Breast epithelium (tissue), 3 donors: ENCODE data around the gene NNT.

ENCODE experiments used
- POLR2AphosphoS5 ChIP-seq, 3 donors: sonication (generic); formaldehyde crosslinking; IDR thresholded peaks; one replicate each; pipeline ENCODE4 v1.6.1; 2017; ENCODE audit warnings: antibody characterized with exemption in 3 of 3
- TF ChIP-seq, protein P1 (sequence below), 3 donors: fragments of 450-650 bp; IDR thresholded peaks; one replicate each; pipeline ENCODE4 v1.5.1; 2016 to 2017; ENCODE audit warnings: antibody characterized with exemption in 3 of 3, mild to moderate bottlenecking in 3 of 3, moderate library complexity in 3 of 3

DNA sequence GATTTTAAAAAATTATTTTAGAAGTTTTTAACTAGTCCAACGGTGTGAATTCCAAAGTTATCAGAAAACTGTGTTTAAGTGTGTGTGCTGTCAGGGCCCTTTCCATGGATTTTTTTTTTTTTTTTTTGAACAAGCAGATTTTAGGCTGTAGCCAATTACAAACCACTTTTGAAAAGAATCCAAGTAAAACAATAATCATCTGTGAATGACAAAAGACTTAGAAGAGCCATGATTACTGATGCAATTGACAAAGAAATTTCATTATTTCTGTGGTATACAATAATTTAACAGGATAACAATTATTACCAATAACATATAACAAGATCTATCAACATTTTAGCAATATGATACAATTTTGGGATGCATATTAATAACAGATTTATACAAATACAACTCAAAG is 29.9 kb upstream of the NNT start:
- no peak for TF ChIP-seq POLR2AphosphoS5 (IDR thresholded peaks at IDR 0.05)
- TF ChIP-seq, protein P1, sequence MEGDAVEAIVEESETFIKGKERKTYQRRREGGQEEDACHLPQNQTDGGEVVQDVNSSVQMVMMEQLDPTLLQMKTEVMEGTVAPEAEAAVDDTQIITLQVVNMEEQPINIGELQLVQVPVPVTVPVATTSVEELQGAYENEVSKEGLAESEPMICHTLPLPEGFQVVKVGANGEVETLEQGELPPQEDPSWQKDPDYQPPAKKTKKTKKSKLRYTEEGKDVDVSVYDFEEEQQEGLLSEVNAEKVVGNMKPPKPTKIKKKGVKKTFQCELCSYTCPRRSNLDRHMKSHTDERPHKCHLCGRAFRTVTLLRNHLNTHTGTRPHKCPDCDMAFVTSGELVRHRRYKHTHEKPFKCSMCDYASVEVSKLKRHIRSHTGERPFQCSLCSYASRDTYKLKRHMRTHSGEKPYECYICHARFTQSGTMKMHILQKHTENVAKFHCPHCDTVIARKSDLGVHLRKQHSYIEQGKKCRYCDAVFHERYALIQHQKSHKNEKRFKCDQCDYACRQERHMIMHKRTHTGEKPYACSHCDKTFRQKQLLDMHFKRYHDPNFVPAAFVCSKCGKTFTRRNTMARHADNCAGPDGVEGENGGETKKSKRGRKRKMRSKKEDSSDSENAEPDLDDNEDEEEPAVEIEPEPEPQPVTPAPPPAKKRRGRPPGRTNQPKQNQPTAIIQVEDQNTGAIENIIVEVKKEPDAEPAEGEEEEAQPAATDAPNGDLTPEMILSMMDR (IDR thresholded peaks at IDR 0.05) = no peak
